SK-N-SH (cell line): ENCODE results near the gene PAOX. TPM values are rescaled to one million over a fixed set of nuclear protein-coding genes. Genes with fewer than 3 reads are reported as not detected.
"Not testable (repeated sequence)": the region's sequence is repeated elsewhere in the genome, so short reads cannot be mapped to it uniquely, and the experiment has no call there.

Experiments
- CTCF ChIA-PET: fragments of 300-600, 350-600 bp; formaldehyde crosslinking; extraction: SDS; loops from one replicate; lab custom pipeline; 2021; lab: Yijun Ruan, JAX
- POLR2A ChIA-PET: fragments of 350-600 bp; sonication (Branson Sonifier 250); formaldehyde crosslinking; extraction: SDS; loops from one replicate; lab custom pipeline; 2020; ENCODE audit warnings: antibody characterized with exemption, inconsistent platforms; lab: Yijun Ruan, JAX
- DNase-seq: peaks from one replicate; pipeline ENCODE4 v3.0.0; 2012
- H2AFZ ChIP-seq: fragments of 200-600 bp; sonication (generic); 2 replicates; pipeline ENCODE4 v1.8.1; 2016; ENCODE audit warnings: antibody characterized with exemption, mild to moderate bottlenecking, low read depth
- H3F3A ChIP-seq: fragments of 200-600 bp; sonication (generic); replicated peaks from 2 replicates; pipeline ENCODE3; 2016; ENCODE audit warnings: antibody characterized with exemption, mild to moderate bottlenecking; ENCODE audit not compliant: insufficient read depth
- H3K27ac ChIP-seq, 2 experiments: fragments of 200-500 bp in 1 of 2; fragments of 200-600 bp in 1 of 2; sonication (Bioruptor generic) in 1 of 2; sonication (generic), shearing (Covaris generic) in 1 of 2; 2 replicates each; pipeline versions ENCODE4 v1.5.1 to v1.6.1; 2014 to 2016; ENCODE audit warnings: low read depth in 2 of 2, inconsistent platforms in 1 of 2, low read length in 1 of 2, mild to moderate bottlenecking in 1 of 2, mixed read lengths in 1 of 2
- H3K27me3 ChIP-seq: fragments of 200-600 bp; sonication (generic), shearing (Covaris generic); 2 replicates; pipeline ENCODE4 v1.6.1; 2016; ENCODE audit warnings: mixed run types; ENCODE audit not compliant: insufficient read depth
- H3K36me3 ChIP-seq, 2 experiments: fragments of 200-500 bp in 1 of 2; fragments of 200-600 bp in 1 of 2; sonication (Bioruptor generic) in 1 of 2; sonication (generic) in 1 of 2; replicated peaks in 1 of 2; 2 replicates each; pipeline versions ENCODE3 to v1.5.1; 2014 to 2016; ENCODE audit warnings: low read length in 1 of 2, mild to moderate bottlenecking in 1 of 2; ENCODE audit not compliant: insufficient read depth in 2 of 2, control insufficient read depth in 1 of 2
- H3K4me1 ChIP-seq, 2 experiments: fragments of 200-500 bp in 1 of 2; fragments of 200-600 bp in 1 of 2; sonication (Bioruptor generic) in 1 of 2; sonication (generic), shearing (Covaris generic) in 1 of 2; 2 replicates each; pipeline versions ENCODE4 v1.5.1 to v1.6.1; 2014 to 2016; ENCODE audit warnings: low read depth in 1 of 2, low read length in 1 of 2, mixed run types in 1 of 2; ENCODE audit not compliant: insufficient read depth in 2 of 2, control insufficient read depth in 1 of 2
- H3K4me2 ChIP-seq: fragments of 200-600 bp; sonication (generic), shearing (Covaris generic); 2 replicates; pipeline ENCODE4 v1.6.1; 2017; ENCODE audit warnings: mixed run types
- H3K4me3 ChIP-seq, 2 experiments: fragments of 200-500 bp in 1 of 2; fragments of 200-600 bp in 1 of 2; sonication (Bioruptor generic) in 1 of 2; sonication (generic), shearing (Covaris generic) in 1 of 2; 2 replicates each; pipeline versions ENCODE4 v1.5.1 to v1.8.1; 2014 to 2016; ENCODE audit warnings: low read depth in 2 of 2, inconsistent platforms in 1 of 2, low read length in 1 of 2, mild to moderate bottlenecking in 1 of 2, mixed read lengths in 1 of 2, moderate library complexity in 1 of 2
- H3K79me2 ChIP-seq: fragments of 200-600 bp; sonication (generic); 2 replicates; pipeline ENCODE4 v1.8.1; 2017; ENCODE audit warnings: mild to moderate bottlenecking; ENCODE audit not compliant: insufficient read depth
- H3K9ac ChIP-seq: fragments of 200-600 bp; sonication (generic); 2 replicates; pipeline ENCODE4 v1.6.1; 2017; ENCODE audit warnings: mixed run types
- H3K9me2 ChIP-seq: fragments of 200-600 bp; sonication (generic); 2 replicates; pipeline ENCODE4 v1.6.1; 2017; ENCODE audit warnings: mixed run types
- H3K9me3 ChIP-seq: fragments of 200-600 bp; sonication (generic); 2 replicates; pipeline ENCODE4 v1.6.1; 2017; ENCODE audit warnings: mixed run types, mild to moderate bottlenecking, moderate library complexity
- H4K20me1 ChIP-seq: fragments of 200-600 bp; sonication (generic); 2 replicates; pipeline ENCODE4 v1.6.1; 2017; ENCODE audit warnings: mild to moderate bottlenecking, mixed run types; ENCODE audit not compliant: insufficient read depth
- CHD2 ChIP-seq: fragments of 150-350 bp; IDR thresholded peaks from 2 replicates; pipeline ENCODE4 v1.6.1; 2018; ENCODE audit warnings: low read length; ENCODE audit not compliant: partially characterized antibody
- ELF1 ChIP-seq: IDR thresholded peaks from 2 replicates; pipeline ENCODE4 v1.4.0; 2012
- EZH2phosphoT487 ChIP-seq: fragments of 200-600 bp; sonication (generic); IDR thresholded peaks from 2 replicates; pipeline ENCODE4 v1.6.1; 2017; ENCODE audit warnings: low read depth, mixed run types, mild to moderate bottlenecking, antibody characterized with exemption, moderate library complexity, borderline replicate concordance
- FOSL2 ChIP-seq: IDR thresholded peaks from 2 replicates; pipeline ENCODE4 v1.4.0; 2012; ENCODE audit warnings: low read depth, mild to moderate bottlenecking, moderate library complexity, borderline replicate concordance
- FOXJ3 ChIP-seq: sonication (generic); formaldehyde crosslinking; IDR thresholded peaks from 2 replicates; pipeline ENCODE4 v1.5.1; 2020; ENCODE audit warnings: mild to moderate bottlenecking, missing genetic modification reagents
- GABPA ChIP-seq: IDR thresholded peaks from 2 replicates; pipeline ENCODE4 v1.4.0; 2012; ENCODE audit warnings: low read depth, mild to moderate bottlenecking
- GATA2 ChIP-seq: sonication (generic); formaldehyde crosslinking; IDR thresholded peaks from 2 replicates; pipeline ENCODE4 v1.5.0; 2020; ENCODE audit warnings: mild to moderate bottlenecking, missing genetic modification reagents
- RAD21 ChIP-seq: IDR thresholded peaks from 2 replicates; pipeline ENCODE4 v1.6.1; 2012; ENCODE audit warnings: mild to moderate bottlenecking, low read length
- RXRA ChIP-seq: IDR thresholded peaks from 2 replicates; pipeline ENCODE4 v1.4.0; 2012; ENCODE audit warnings: low read depth, mild to moderate bottlenecking, borderline replicate concordance
- SIN3A ChIP-seq: IDR thresholded peaks from 2 replicates; pipeline ENCODE4 v1.6.1; 2012; ENCODE audit warnings: low read depth, mild to moderate bottlenecking, low read length, moderate library complexity, borderline replicate concordance
- SMC3 ChIP-seq: IDR thresholded peaks from 2 replicates; pipeline ENCODE4 v1.6.1; 2012; ENCODE audit warnings: low read depth, low read length, improper control_type of control experiment
- TCF12 ChIP-seq: IDR thresholded peaks from 2 replicates; pipeline ENCODE4 v1.4.0; 2012
- TEAD4 ChIP-seq: IDR thresholded peaks from 2 replicates; pipeline ENCODE4 v1.4.0; 2012; ENCODE audit warnings: mild to moderate bottlenecking, borderline replicate concordance; ENCODE audit not compliant: insufficient read depth
- YY1 ChIP-seq: IDR thresholded peaks from 2 replicates; pipeline ENCODE4 v1.4.0; 2012; ENCODE audit warnings: low read depth, mild to moderate bottlenecking
- ZBTB33 ChIP-seq: IDR thresholded peaks from 2 replicates; pipeline ENCODE4 v1.4.0; 2012; ENCODE audit warnings: low read depth, borderline replicate concordance
- WGBS: methylation state at CpG from one replicate; pipeline ENCODE4 v1.1.6; 2017; ENCODE audit warnings: low lambda C conversion rate; 5-methylcytosine and 5-hydroxymethylcytosine counted together
- polyA plus RNA-seq, 3 experiments: library from polyadenylated mRNA; depleted of rRNA; stranded (reverse); fragments of >200 nt; gene quantifications; 2 replicates each; pipeline ENCODE4 v1.2.3, GENCODE V29; 2012
- TF ChIP-seq, protein P1 (sequence below): IDR thresholded peaks from 2 replicates; pipeline ENCODE4; 2012
- TF ChIP-seq, protein P2 (sequence below): fragments of 200-600 bp; sonication (generic); IDR thresholded peaks from 2 replicates; pipeline ENCODE4 v1.6.1; 2017; ENCODE audit warnings: antibody characterized with exemption, mild to moderate bottlenecking, moderate library complexity
- TF ChIP-seq, protein P3 (sequence below): fragments of 150-350 bp; IDR thresholded peaks from 2 replicates; pipeline ENCODE4 v1.6.1; 2017; ENCODE audit warnings: antibody characterized with exemption, low read length, low read depth, borderline replicate concordance

Gene PAOX
- polyA plus RNA-seq, 1 of the 3 experiments (the other 2 are of a cell fraction): 6.2 TPM

DNA sequence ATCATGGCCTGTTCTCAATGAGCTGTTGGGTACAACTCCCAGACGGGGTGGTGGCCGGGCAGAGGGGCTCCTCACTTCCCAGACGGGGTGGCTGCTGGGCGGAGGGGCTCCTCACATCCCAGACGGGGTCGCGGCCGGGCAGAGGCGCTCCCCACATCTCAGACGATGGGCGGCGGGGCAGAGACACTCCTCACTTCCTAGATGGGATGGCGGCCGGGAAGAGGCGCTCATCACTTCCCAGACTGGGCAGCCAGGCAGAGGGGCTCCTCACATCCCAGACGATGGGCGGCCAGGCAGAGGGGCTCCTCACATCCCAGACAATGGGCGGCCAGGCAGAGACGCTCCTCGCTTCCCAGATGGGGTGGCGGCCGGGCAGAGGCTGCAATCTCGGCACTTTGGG, 35.3 kb downstream of the PAOX start:
- H3K27me3 ChIP-seq, H3K4me2 ChIP-seq, H3K9me2 ChIP-seq, H3K4me1 ChIP-seq, H3K4me3 ChIP-seq, H4K20me1 ChIP-seq, H3F3A ChIP-seq, H2AFZ ChIP-seq, DNase-seq, H3K9ac ChIP-seq, H3K27ac ChIP-seq, POLR2A ChIA-PET: not testable (repeated sequence)
- peaks cover 49 to 50% of the 10 kb centered on the region in 2 experiments for H3K36me3 ChIP-seq
- H3K9me3 ChIP-seq: peaks cover 22% of the 10 kb centered on the region
- 92% methylated on average over 7 of the region's 23 CpGs for WGBS
- peaks cover 44% of the 10 kb centered on the region for H3K79me2 ChIP-seq
- CTCF ChIA-PET: interaction anchor here (0.6 kb wide), 1 partner anchor 22 kb away, joined by 3 read pairs; no protein-coding TSS in a partner anchor

- Histone ChIP-seq H3K4me2 (no peak overlapping the region), H3F3A (no peaks in the 10 kb centered on the region), H3K4me3 (no peak overlapping the region; a peak in 1 of 4 replicates), H3K27me3 (no peaks in the 10 kb centered on the region), H3K9ac (no peak overlapping the region), H3K79me2 (peaks cover 30% of the 10 kb centered on the region), H3K9me2 (no peaks in the 10 kb centered on the region), H3K4me1 (no peaks in the 10 kb centered on the region), H3K36me3 (peaks cover 37 to 51% of the 10 kb centered on the region in 2 experiments), H3K9me3 (peaks cover 16% of the 10 kb centered on the region), H4K20me1 (0 out of 2 replicates have a peak, but pooled peaks cover 1% of the 10 kb centered on the region), H2AFZ (no peak overlapping the region), H3K27ac (no peak overlapping the region)
- CTCF ChIA-PET: no interaction called here
- WGBS: 96% methylated on average over 20 of the region's 25 CpGs
- DNase-seq: no peak
- no peak for TF ChIP-seq RXRA
- TF ChIP-seq EZH2phosphoT487: no peak
- TF ChIP-seq RAD21: no peak
- no peak for TF ChIP-seq GABPA
- no peak for TF ChIP-seq YY1
- TF ChIP-seq, protein P1, sequence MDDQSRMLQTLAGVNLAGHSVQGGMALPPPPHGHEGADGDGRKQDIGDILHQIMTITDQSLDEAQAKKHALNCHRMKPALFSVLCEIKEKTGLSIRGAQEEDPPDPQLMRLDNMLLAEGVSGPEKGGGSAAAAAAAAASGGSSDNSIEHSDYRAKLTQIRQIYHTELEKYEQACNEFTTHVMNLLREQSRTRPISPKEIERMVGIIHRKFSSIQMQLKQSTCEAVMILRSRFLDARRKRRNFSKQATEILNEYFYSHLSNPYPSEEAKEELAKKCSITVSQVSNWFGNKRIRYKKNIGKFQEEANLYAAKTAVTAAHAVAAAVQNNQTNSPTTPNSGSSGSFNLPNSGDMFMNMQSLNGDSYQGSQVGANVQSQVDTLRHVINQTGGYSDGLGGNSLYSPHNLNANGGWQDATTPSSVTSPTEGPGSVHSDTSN: no peak
- TF ChIP-seq SMC3: no peak
- TF ChIP-seq, protein P2, sequence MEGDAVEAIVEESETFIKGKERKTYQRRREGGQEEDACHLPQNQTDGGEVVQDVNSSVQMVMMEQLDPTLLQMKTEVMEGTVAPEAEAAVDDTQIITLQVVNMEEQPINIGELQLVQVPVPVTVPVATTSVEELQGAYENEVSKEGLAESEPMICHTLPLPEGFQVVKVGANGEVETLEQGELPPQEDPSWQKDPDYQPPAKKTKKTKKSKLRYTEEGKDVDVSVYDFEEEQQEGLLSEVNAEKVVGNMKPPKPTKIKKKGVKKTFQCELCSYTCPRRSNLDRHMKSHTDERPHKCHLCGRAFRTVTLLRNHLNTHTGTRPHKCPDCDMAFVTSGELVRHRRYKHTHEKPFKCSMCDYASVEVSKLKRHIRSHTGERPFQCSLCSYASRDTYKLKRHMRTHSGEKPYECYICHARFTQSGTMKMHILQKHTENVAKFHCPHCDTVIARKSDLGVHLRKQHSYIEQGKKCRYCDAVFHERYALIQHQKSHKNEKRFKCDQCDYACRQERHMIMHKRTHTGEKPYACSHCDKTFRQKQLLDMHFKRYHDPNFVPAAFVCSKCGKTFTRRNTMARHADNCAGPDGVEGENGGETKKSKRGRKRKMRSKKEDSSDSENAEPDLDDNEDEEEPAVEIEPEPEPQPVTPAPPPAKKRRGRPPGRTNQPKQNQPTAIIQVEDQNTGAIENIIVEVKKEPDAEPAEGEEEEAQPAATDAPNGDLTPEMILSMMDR: no peak
- no peak for TF ChIP-seq FOSL2
- no peak for TF ChIP-seq CHD2
- no peak for TF ChIP-seq GATA2
- TF ChIP-seq SIN3A: no peak
- no peak for TF ChIP-seq ELF1
- no peak for TF ChIP-seq TEAD4
- TF ChIP-seq, protein P3, sequence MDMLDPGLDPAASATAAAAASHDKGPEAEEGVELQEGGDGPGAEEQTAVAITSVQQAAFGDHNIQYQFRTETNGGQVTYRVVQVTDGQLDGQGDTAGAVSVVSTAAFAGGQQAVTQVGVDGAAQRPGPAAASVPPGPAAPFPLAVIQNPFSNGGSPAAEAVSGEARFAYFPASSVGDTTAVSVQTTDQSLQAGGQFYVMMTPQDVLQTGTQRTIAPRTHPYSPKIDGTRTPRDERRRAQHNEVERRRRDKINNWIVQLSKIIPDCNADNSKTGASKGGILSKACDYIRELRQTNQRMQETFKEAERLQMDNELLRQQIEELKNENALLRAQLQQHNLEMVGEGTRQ: no peak
- no peak for TF ChIP-seq TCF12
- TF ChIP-seq ZBTB33: no peak
- no peak for TF ChIP-seq FOXJ3 (CRISPR knock-in tag)
- POLR2A ChIA-PET: no interaction called here
Observed at GRCh38 chr10:133415752-133416151, 36.7 kb downstream of the PAOX start.
